ENCODE measurements around the gene GPD1L. TPM values are rescaled to one million over a fixed set of nuclear protein-coding genes. Genes with fewer than 3 reads are reported as not detected.

GPD1L gene
- total and polyA plus RNA-seq, 10 of the 15 experiments (the other 5 are each of a cell fraction or from before 2014, with no cell fraction given), result 0.77 to 4.8 (median 3.9) TPM

GRCh38 chr3:32118215-32118614, 11.8 kb downstream of the GPD1L start (continued):
- TF ChIP-seq MLLT1 (IDR thresholded peaks at IDR 0.05), result no peak

GRCh38 chr3:32120471-32120870, 14.1 kb downstream of the GPD1L start:
- H2AFZ ChIP-seq (ENCODE audit: control insufficient read depth, low read depth, low read length), result no peak overlapping the region
- POLR2A ChIA-PET, result no interaction called here
- no TSS peak for BruUV-seq (replicated peaks)

More at GRCh38 chr3:32120471-32120870, 14.1 kb downstream of the GPD1L start:
- Histone ChIP-seq H3K27me3 (replicated peaks in 1 of 2; ENCODE audit: control insufficient read depth in 2 of 2, insufficient read depth in 2 of 2, low read length in 1 of 2) (no peaks in the 10 kb centered on the region), H3K79me2 (ENCODE audit: control insufficient read depth, insufficient read depth, low read length) (no peaks in the 10 kb centered on the region), H3K36me3 (ENCODE audit: control insufficient read depth in 2 of 2, insufficient read depth in 2 of 2, low read length in 1 of 2) (no peaks in the 10 kb centered on the region), H3K9ac (ENCODE audit: control insufficient read depth, insufficient read depth, low read length) (no peak overlapping the region), H3K4me1 (ENCODE audit: control insufficient read depth, insufficient read depth, low read length) (no peaks in the 10 kb centered on the region), H3K27ac (ENCODE audit: control insufficient read depth, insufficient read depth) (no peak overlapping the region), H4K20me1 (ENCODE audit: control insufficient read depth, insufficient read depth) (no peaks in the 10 kb centered on the region), H3K9me3 (replicated peaks; ENCODE audit: control insufficient read depth, insufficient read depth, low read length) (no peaks in the 10 kb centered on the region), H3K4me3 (no peak overlapping the region), H3K4me2 (ENCODE audit: control insufficient read depth, insufficient read depth) (no peak overlapping the region)
- ATAC-seq (no peak), FAIRE-seq (peak; percentile 31), DNase-seq (ENCODE audit: low read depth, low spot score) (no peak)
- in situ Hi-C loops (cut with MboI) (no loop called here), intact Hi-C loops (cut with micrococcal nuclease; ENCODE audit: unreplicated experiment) (no loop called here)
- CTCF ChIA-PET, result no interaction called here
- RAD21 ChIA-PET (ENCODE audit: unreplicated experiment), result no interaction called here
- 82% methylated on average over 4 of the region's 4 CpGs for WGBS (ENCODE audit: insufficient coverage, insufficient replicate concordance, low lambda C conversion rate, missing lambda C conversion rate)
- TF ChIP-seq DPF2 (IDR thresholded peaks at IDR 0.05), result no peak
- no peak for TF ChIP-seq ZNF24 (IDR thresholded peaks at IDR 0.05)
- no peak for TF ChIP-seq GATAD2B (conservative IDR thresholded peaks at IDR 0.05; ENCODE audit: low read depth)
- no peak for TF ChIP-seq TCF3 (IDR thresholded peaks at IDR 0.05; ENCODE audit: borderline replicate concordance, insufficient read depth, low read depth, low read length)
- TF ChIP-seq SUPT20H (IDR thresholded peaks at IDR 0.05; ENCODE audit: borderline replicate concordance, control insufficient read depth, low read depth, low read length), result no peak
- no peak for TF ChIP-seq E4F1 (IDR thresholded peaks at IDR 0.05; ENCODE audit: borderline replicate concordance, partially characterized antibody)
- TF ChIP-seq CTCF (IDR thresholded peaks at IDR 0.05 in 2 of 3, conservative IDR thresholded peaks at IDR 0.05 in 1 of 3; ENCODE audit: control insufficient read depth in 2 of 3, extremely low read depth in 1 of 3, insufficient read depth in 1 of 3, low read depth in 3 of 3, low read length in 3 of 3), result no peak
- TF ChIP-seq POLR2AphosphoS5 (IDR thresholded peaks at IDR 0.05; ENCODE audit: low read length), result no peak
- no peak for TF ChIP-seq YBX1 (IDR thresholded peaks at IDR 0.05)
- TF ChIP-seq, protein P1, sequence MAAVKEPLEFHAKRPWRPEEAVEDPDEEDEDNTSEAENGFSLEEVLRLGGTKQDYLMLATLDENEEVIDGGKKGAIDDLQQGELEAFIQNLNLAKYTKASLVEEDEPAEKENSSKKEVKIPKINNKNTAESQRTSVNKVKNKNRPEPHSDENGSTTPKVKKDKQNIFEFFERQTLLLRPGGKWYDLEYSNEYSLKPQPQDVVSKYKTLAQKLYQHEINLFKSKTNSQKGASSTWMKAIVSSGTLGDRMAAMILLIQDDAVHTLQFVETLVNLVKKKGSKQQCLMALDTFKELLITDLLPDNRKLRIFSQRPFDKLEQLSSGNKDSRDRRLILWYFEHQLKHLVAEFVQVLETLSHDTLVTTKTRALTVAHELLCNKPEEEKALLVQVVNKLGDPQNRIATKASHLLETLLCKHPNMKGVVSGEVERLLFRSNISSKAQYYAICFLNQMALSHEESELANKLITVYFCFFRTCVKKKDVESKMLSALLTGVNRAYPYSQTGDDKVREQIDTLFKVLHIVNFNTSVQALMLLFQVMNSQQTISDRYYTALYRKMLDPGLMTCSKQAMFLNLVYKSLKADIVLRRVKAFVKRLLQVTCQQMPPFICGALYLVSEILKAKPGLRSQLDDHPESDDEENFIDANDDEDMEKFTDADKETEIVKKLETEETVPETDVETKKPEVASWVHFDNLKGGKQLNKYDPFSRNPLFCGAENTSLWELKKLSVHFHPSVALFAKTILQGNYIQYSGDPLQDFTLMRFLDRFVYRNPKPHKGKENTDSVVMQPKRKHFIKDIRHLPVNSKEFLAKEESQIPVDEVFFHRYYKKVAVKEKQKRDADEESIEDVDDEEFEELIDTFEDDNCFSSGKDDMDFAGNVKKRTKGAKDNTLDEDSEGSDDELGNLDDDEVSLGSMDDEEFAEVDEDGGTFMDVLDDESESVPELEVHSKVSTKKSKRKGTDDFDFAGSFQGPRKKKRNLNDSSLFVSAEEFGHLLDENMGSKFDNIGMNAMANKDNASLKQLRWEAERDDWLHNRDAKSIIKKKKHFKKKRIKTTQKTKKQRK (IDR thresholded peaks at IDR 0.05; ENCODE audit: low read depth, low read length), result no peak
- no peak for TF ChIP-seq MTA2 (IDR thresholded peaks at IDR 0.05; ENCODE audit: low read depth)
- TF ChIP-seq KLF5 (IDR thresholded peaks at IDR 0.05; ENCODE audit: partially characterized antibody), result no peak
- SMC1A ChIA-PET (ENCODE audit: uncharacterized antibody, unreplicated experiment), result no interaction called here

Data from GM12878 (cell line).